A549 (cell line): ENCODE measurements around the gene TAS2R38. TPM values are rescaled to one million over a fixed set of nuclear protein-coding genes. Genes with fewer than 3 reads are reported as not detected.

Source experiments
- ATAC-seq, 2 experiments: fragments of 200-7000 bp in 1 of 2; fragments of >200 bp in 1 of 2; cut with Nextera tagmentation in 1 of 2; cut with Tn5 transposase in 1 of 2; 3 replicates each; pipeline versions ENCODE4 v1.8.0 to v1.9.1; 2018 to 2020; ENCODE audit warnings: mild to moderate bottlenecking in 1 of 2, moderate library complexity in 1 of 2
- CTCF ChIA-PET: fragments of 300-600 bp; sonication (Branson Sonifier 250); formaldehyde crosslinking; extraction: SDS; loops from one replicate; lab custom pipeline; 2021; ENCODE audit warnings: antibody characterized with exemption, inconsistent platforms; lab: Yijun Ruan, JAX
- POLR2A ChIA-PET: fragments of 350-600 bp; formaldehyde crosslinking; extraction: SDS; loops from one replicate; lab custom pipeline; 2021; ENCODE audit warnings: antibody characterized with exemption, inconsistent platforms; lab: Yijun Ruan, JAX
- DNase-seq, 2 experiments: peaks; one replicate each; pipeline versions ENCODE4 v3.0.0 to v3.0.0-alpha.2; 2011 to 2016; ENCODE audit warnings: low read depth in 1 of 2, low spot score in 1 of 2
- FAIRE-seq: peaks from 2 replicates; lab custom pipeline; 2011; peaks lifted over from hg19 to GRCh38; lab: Jason Lieb, UNC
- H3K27ac ChIP-seq, 2 experiments: fragments of >200 bp; sonication (Bioruptor Twin); formaldehyde crosslinking; 3 replicates each; pipeline ENCODE4 v1.5.1; 2016 to 2017
- H3K4me1 ChIP-seq: fragments of >200 bp; sonication (Bioruptor Twin); formaldehyde crosslinking; 3 replicates; pipeline ENCODE4 v1.6.1; 2016
- H3K4me2 ChIP-seq: fragments of >200 bp; sonication (Bioruptor Twin); formaldehyde crosslinking; 3 replicates; pipeline ENCODE4 v1.6.1; 2016
- H3K4me3 ChIP-seq: fragments of >200 bp; sonication (Bioruptor Twin); formaldehyde crosslinking; 3 replicates; pipeline ENCODE4 v1.5.1; 2016
- H3K9me3 ChIP-seq: fragments of >200 bp; sonication (Bioruptor Twin); formaldehyde crosslinking; 3 replicates; pipeline ENCODE4 v1.6.1; 2016
- CTCF ChIP-seq: fragments of >200 bp; sonication (Bioruptor Twin); formaldehyde crosslinking; IDR thresholded peaks from 3 replicates; pipeline ENCODE4 v1.5.1; 2016
- EHMT2 ChIP-seq: fragments of 200-600 bp; sonication (generic); IDR thresholded peaks from 2 replicates; pipeline ENCODE4 v1.6.1; 2016; ENCODE audit warnings: antibody characterized with exemption, low read depth, mild to moderate bottlenecking, moderate library complexity
- ELK1 ChIP-seq: fragments of 150-350 bp; IDR thresholded peaks from 2 replicates; pipeline ENCODE4 v1.6.1; 2014; ENCODE audit warnings: low read depth, mild to moderate bottlenecking, low read length
- HEYL ChIP-seq: fragments of 250-450 bp; sonication (Bioruptor Pico); IDR thresholded peaks from 2 replicates; pipeline ENCODE4 v1.8.0; 2021; ENCODE audit warnings: mild to moderate bottlenecking, moderate library complexity
- JUNB ChIP-seq: fragments of >200 bp; sonication (Bioruptor Twin); formaldehyde crosslinking; IDR thresholded peaks from 2 replicates; pipeline ENCODE4 v1.6.1; 2016
- RAD21 ChIP-seq, 2 experiments: fragments of >200 bp in 1 of 2; sonication (Bioruptor Twin) in 1 of 2; formaldehyde crosslinking in 1 of 2; IDR thresholded peaks in 1 of 2; conservative IDR thresholded peaks in 1 of 2; 2 replicates in 1 of 2; 3 replicates in 1 of 2; pipeline ENCODE4 v1.6.1; 2012 to 2018; ENCODE audit warnings: inconsistent platforms in 1 of 2
- RARB ChIP-seq: fragments of 250-450 bp; sonication (Bioruptor Pico); IDR thresholded peaks from 2 replicates; pipeline ENCODE4 v1.8.0; 2021; ENCODE audit warnings: mild to moderate bottlenecking, moderate library complexity
- REST ChIP-seq: fragments of 200-600 bp; sonication (generic); IDR thresholded peaks from 2 replicates; pipeline ENCODE4 v1.6.1; 2016; ENCODE audit warnings: antibody characterized with exemption, mild to moderate bottlenecking, moderate library complexity
- SMC3 ChIP-seq: fragments of >200 bp; sonication (Bioruptor Twin); formaldehyde crosslinking; IDR thresholded peaks from 3 replicates; pipeline ENCODE4 v1.6.1; 2018; ENCODE audit warnings: inconsistent platforms
- WGBS: methylation state at CpG from one replicate; pipeline ENCODE4 v1.1.6; 2017; ENCODE audit errors: missing lambda C conversion rate; 5-methylcytosine and 5-hydroxymethylcytosine counted together
- polyA plus RNA-seq, 4 experiments: library from polyadenylated mRNA; depleted of rRNA in 3 of 4; stranded (reverse); fragments of >200 nt; fragmentation: RNase III in 1 of 4; extraction: RNeasy Plus Mini Kit Qiagen cat#74134 plus additional on column Dnase treatment in 1 of 4; gene quantifications; 2 replicates in 3 of 4; 3 replicates in 1 of 4; pipeline ENCODE4 v1.2.3, GENCODE V29; 2011 to 2017

TAS2R38 gene
- polyA plus RNA-seq, 2 of the 4 experiments (the other 2 are of a cell fraction): not detected

- Histone ChIP-seq H3K27ac (peak overlapping the region in 1 of 2 experiments; percentile 55; a peak in 2 of 6 replicates), H3K4me1 (no peaks in the 10 kb centered on the region), H3K4me2 (peak overlapping the region; percentile 85), H3K4me3 (peak overlapping the region; percentile 43), H3K9me3 (no peaks in the 10 kb centered on the region)
- TF ChIP-seq REST (no peak), CTCF (peak; percentile 29; the same call in 1 of the 3 replicates)
- FAIRE-seq (no peak), DNase-seq (no peak), ATAC-seq (peak in 1 of 2 experiments; percentile 31; a peak in 3 of 6 replicates)
- CTCF ChIA-PET: interaction anchor here (0.6 to 3.3 kb wide), 35 partner anchors 9 to 989 kb away, joined by 3 to 54 read pairs (median 4); no protein-coding TSS in a partner anchor
- 49% methylated on average over 11 of the region's 11 CpGs for WGBS
- POLR2A ChIA-PET: no interaction called here
Observed at GRCh38 chr7:141976524-141977245, 3.1 kb upstream of the TAS2R38 start.

GRCh38 chr7:141975806-141976523 lies 2.4 kb upstream of the TAS2R38 start:
- peak; percentile 84 for FAIRE-seq
- Histone ChIP-seq H3K4me3 (peak overlapping the region; percentile 43), H3K4me2 (peak overlapping the region; percentile 85), H3K4me1 (no peaks in the 10 kb centered on the region), H3K9me3 (no peaks in the 10 kb centered on the region), H3K27ac (peak overlapping the region; percentile 55 to 76)
- peak; percentile 77 to 79 for DNase-seq
- POLR2A ChIA-PET: no interaction called here
- CTCF ChIA-PET: interaction anchor here (0.6 to 3.3 kb wide), 47 partner anchors 8 to 661 kb away, joined by 3 to 54 read pairs (median 3); no protein-coding TSS in a partner anchor
- peak; percentile 99 for TF ChIP-seq SMC3
- no peak for TF ChIP-seq RARB (CRISPR knock-in tag)
- TF ChIP-seq CTCF: peak; percentile 98
- TF ChIP-seq HEYL: no peak
- TF ChIP-seq JUNB: no peak
- peak; percentile 98 for TF ChIP-seq RAD21 (conservative IDR thresholded peaks at IDR 0.05 in 1 of 2, IDR thresholded peaks at IDR 0.05 in 1 of 2)
- 0 out of 2 replicates have a peak, but pooled peaks have one; percentile 19 for TF ChIP-seq EHMT2
- no peak for TF ChIP-seq ELK1
- WGBS: 12% methylated on average over 21 of the region's 21 CpGs
- ATAC-seq: peak; percentile 93 to 98
